Stimulated activated CD4-positive, alpha-beta T cell treated with anti-CD3 and anti-CD28 coated beads, Interleukin-12 subunit alpha, Interleukin-12 subunit beta, amount 100 ng/mL, for 4 hours (primary cell): ENCODE results near the gene MYO1A.
"Not testable (repeated sequence)": the region's sequence is repeated elsewhere in the genome, so short reads cannot be mapped to it uniquely, and the experiment has no call there.

ENCODE experiments used
- DNase-seq: peaks from one replicate; pipeline ENCODE4 v3.0.0-alpha.2; 2020

Gene MYO1A

GRCh38 chr12:56991319-56992246, 58.3 kb downstream of the MYO1A start:
- DNase-seq: no peak

GRCh38 chr12:56990648-56991318, 59.1 kb downstream of the MYO1A start:
- no peak for DNase-seq

GRCh38 chr12:56989861-56990610, 59.9 kb downstream of the MYO1A start:
- no peak for DNase-seq

GRCh38 chr12:56988207-56988739, 61.7 kb downstream of the MYO1A start:
- no peak for DNase-seq

GRCh38 chr12:56987551-56988053, 62.3 kb downstream of the MYO1A start:
- DNase-seq: peak; percentile 74

- no peak for DNase-seq
These were observed 62.9 kb downstream of the MYO1A start for GRCh38 chr12:56987011-56987410.

- not testable (repeated sequence) for DNase-seq
These were observed 64.2 kb downstream of the MYO1A start for GRCh38 chr12:56985714-56986113.

- no peak for DNase-seq
These were observed 66.5 kb downstream of the MYO1A start for GRCh38 chr12:56983386-56983785.

GRCh38 chr12:56982578-56983236, 67.2 kb downstream of the MYO1A start:
- not testable (repeated sequence) for DNase-seq

- no peak for DNase-seq
These were observed 68.9 kb downstream of the MYO1A start for GRCh38 chr12:56980941-56981530.

GRCh38 chr12:56980268-56980667, 69.7 kb downstream of the MYO1A start:
- DNase-seq: no peak

- no peak for DNase-seq
These were observed 70.3 kb downstream of the MYO1A start for GRCh38 chr12:56979628-56980027.
